Thoracic aorta (tissue), 2 donors: ENCODE results near the gene UNC50. TPM values are rescaled to one million over a fixed set of nuclear protein-coding genes. Genes with fewer than 3 reads are reported as not detected.

Source experiments
- ATAC-seq: fragments of 150-250 bp; one replicate; pipeline ENCODE4 v1.8.0; 2017; ENCODE audit warnings: low read depth; ENCODE audit not compliant: insufficient number of reproducible peaks, low FRiP score
- DNase-seq: peaks from one replicate; pipeline ENCODE4 v3.0.0-alpha.2; 2020; ENCODE audit warnings: low spot score
- H3K27ac ChIP-seq, 2 donors: fragments of 200-600 bp; sonication (generic); 1 replicate in 1 of 2; 2 replicates in 1 of 2; pipeline ENCODE4 v1.5.1; 2016; ENCODE audit warnings: mild to moderate bottlenecking in 2 of 2, moderate library complexity in 2 of 2
- H3K27me3 ChIP-seq: fragments of 200-600 bp; sonication (generic); replicated peaks from 2 replicates; pipeline ENCODE4 v1.6.0; 2016; ENCODE audit warnings: mild to moderate bottlenecking; ENCODE audit not compliant: insufficient read depth
- H3K36me3 ChIP-seq: fragments of 200-600 bp; sonication (generic); one replicate; pipeline ENCODE4 v1.5.1; 2016
- H3K4me1 ChIP-seq, 2 donors: fragments of 200-600 bp; sonication (generic); 1 replicate in 1 of 2; 2 replicates in 1 of 2; pipeline versions ENCODE4 v1.5.1 to v1.6.0; 2016; ENCODE audit warnings: low read depth in 2 of 2, mild to moderate bottlenecking in 1 of 2; ENCODE audit not compliant: control insufficient read depth in 1 of 2
- H3K4me3 ChIP-seq: fragments of 200-600 bp; sonication (generic); 2 replicates; pipeline ENCODE4 v1.5.1; 2016; ENCODE audit warnings: mild to moderate bottlenecking
- H3K9me3 ChIP-seq: fragments of 200-600 bp; sonication (generic); 2 replicates; pipeline ENCODE4 v1.5.1; 2016
- total RNA-seq, 2 donors: library from RNA; depleted of rRNA; stranded (reverse); fragments of >200 nt; gene quantifications; one replicate each; pipeline versions ENCODE4 v1.1.0 to v1.2.3, GENCODE V29; 2016
- TF ChIP-seq, protein P1 (sequence below): fragments of 200-600 bp; sonication (generic); IDR thresholded peaks from one replicate; pipeline ENCODE4 v1.5.1; 2019; ENCODE audit warnings: antibody characterized with exemption

The UNC50 gene
- total RNA-seq, 2 donors from 2014 or later = 32.6 to 38.2 TPM

- Histone ChIP-seq H3K4me1 (peaks cover 33 to 45% of the 10 kb centered on the region in 2 donors), H3K27ac (peak overlapping the region in 1 of 2 donors; percentile 98), H3K36me3 (peaks cover 3% of the 10 kb centered on the region), H3K4me3 (peak overlapping the region; percentile 99), H3K27me3 (no peaks in the 10 kb centered on the region), H3K9me3 (no peaks in the 10 kb centered on the region)
- ATAC-seq = no peak
- no peak for DNase-seq
- TF ChIP-seq, protein P1, sequence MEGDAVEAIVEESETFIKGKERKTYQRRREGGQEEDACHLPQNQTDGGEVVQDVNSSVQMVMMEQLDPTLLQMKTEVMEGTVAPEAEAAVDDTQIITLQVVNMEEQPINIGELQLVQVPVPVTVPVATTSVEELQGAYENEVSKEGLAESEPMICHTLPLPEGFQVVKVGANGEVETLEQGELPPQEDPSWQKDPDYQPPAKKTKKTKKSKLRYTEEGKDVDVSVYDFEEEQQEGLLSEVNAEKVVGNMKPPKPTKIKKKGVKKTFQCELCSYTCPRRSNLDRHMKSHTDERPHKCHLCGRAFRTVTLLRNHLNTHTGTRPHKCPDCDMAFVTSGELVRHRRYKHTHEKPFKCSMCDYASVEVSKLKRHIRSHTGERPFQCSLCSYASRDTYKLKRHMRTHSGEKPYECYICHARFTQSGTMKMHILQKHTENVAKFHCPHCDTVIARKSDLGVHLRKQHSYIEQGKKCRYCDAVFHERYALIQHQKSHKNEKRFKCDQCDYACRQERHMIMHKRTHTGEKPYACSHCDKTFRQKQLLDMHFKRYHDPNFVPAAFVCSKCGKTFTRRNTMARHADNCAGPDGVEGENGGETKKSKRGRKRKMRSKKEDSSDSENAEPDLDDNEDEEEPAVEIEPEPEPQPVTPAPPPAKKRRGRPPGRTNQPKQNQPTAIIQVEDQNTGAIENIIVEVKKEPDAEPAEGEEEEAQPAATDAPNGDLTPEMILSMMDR = no peak
Observed at GRCh38 chr2:98607104-98607503, 1.3 kb upstream of the UNC50 start.

- TF ChIP-seq, protein P1 = no peak
- Histone ChIP-seq H3K27ac (peak overlapping the region; percentile 98), H3K36me3 (peaks cover 5% of the 10 kb centered on the region), H3K4me1 (peaks cover 33 to 45% of the 10 kb centered on the region in 2 donors), H3K9me3 (no peaks in the 10 kb centered on the region), H3K27me3 (no peaks in the 10 kb centered on the region), H3K4me3 (peak overlapping the region; percentile 99)
- DNase-seq (no peak), ATAC-seq (no peak)
Observed at GRCh38 chr2:98607741-98608115, 661 bp upstream of the UNC50 start.

- ATAC-seq (peak; percentile 23), DNase-seq (no peak)
- Histone ChIP-seq H3K27me3 (no peaks in the 10 kb centered on the region), H3K4me3 (peak overlapping the region; percentile 99), H3K27ac (peak overlapping the region; percentile 98), H3K36me3 (peaks cover 16% of the 10 kb centered on the region), H3K9me3 (no peaks in the 10 kb centered on the region), H3K4me1 (peaks cover 33 to 45% of the 10 kb centered on the region in 2 donors)
- TF ChIP-seq, protein P1 = no peak
Observed at GRCh38 chr2:98608962-98609604, 694 bp downstream of the UNC50 start.

DNA sequence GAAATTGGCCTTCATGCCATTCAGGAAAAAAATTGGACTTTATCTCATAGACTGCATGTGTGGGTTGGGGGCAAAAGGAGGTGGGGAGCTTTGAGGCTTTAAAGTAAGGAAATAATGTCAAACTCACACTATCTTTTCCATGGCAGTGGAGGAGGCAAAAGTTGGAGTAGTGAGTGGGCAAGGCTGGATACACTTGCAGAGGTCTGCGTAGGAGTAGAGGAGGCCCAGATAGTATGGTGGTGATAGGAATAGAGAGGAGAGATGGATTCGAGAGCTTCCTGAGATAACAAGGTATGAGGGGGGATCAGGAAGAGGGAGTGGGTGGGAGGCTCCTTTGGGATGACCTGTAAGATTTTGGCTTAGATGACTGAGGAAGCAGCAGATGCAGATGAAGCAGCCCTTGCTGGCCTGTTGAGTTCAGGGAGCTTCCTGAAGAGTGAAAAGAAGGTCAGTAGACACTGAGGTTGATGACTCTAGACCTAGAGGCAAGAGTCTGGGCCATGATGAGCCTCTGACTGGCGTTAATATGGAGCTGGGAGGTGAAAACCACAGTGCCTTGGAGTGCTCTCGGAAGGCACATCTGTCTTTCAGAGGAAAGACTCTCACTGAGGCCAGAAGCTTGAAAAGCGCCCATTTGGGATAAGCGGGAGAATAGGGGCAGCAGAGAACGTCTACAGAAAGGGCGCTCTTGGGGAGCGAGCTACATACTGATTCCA is 5.8 kb downstream of the UNC50 start:
- TF ChIP-seq, protein P1 = no peak
- H3K36me3 ChIP-seq = peaks cover 41% of the 10 kb centered on the region
- no peak overlapping the region for H3K27ac ChIP-seq
- DNase-seq (no peak), ATAC-seq (no peak)
- no peaks in the 10 kb centered on the region for H3K9me3 ChIP-seq
- H3K27me3 ChIP-seq = no peaks in the 10 kb centered on the region
- peaks cover 17 to 26% of the 10 kb centered on the region in 2 donors for H3K4me1 ChIP-seq
- no peak overlapping the region for H3K4me3 ChIP-seq

DNA sequence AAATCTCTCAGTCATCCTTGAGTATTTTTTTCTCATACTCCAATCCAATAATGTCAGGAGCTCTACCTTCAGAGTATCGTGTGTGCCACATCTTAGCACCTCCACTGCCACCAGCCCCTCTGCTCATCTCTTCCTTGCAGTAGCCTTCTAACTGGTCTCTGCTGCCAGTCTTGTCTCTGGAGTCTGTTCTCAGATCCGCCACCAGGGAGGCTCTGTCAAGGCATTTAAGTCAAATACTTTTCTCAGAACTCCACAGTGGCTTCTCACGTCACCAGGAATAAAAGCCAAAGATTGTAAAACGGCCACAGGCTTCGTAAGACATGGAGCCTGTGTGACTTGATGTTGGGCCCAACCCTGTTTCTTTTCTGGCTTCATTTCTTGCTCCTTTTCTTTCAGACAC is 7.1 kb downstream of the UNC50 start:
- ATAC-seq = no peak
- no peak for DNase-seq
- no peak overlapping the region for H3K27ac ChIP-seq
- H3K27me3 ChIP-seq = no peaks in the 10 kb centered on the region
- TF ChIP-seq, protein P1 = no peak
- H3K4me1 ChIP-seq = peaks cover 6 to 13% of the 10 kb centered on the region in 2 donors
- no peak overlapping the region for H3K4me3 ChIP-seq
- no peaks in the 10 kb centered on the region for H3K9me3 ChIP-seq
- peaks cover 47% of the 10 kb centered on the region for H3K36me3 ChIP-seq
